Fibroblast of peridontal ligament (primary cell): ENCODE results near the gene ST7.
A peak's percentile ranks its signal among the peaks of the same experiment; 100 is the strongest.
"Not testable (repeated sequence)": the region's sequence is repeated elsewhere in the genome, so short reads cannot be mapped to it uniquely, and the experiment has no call there.

ENCODE experiments used
- DNase-seq: peaks from one replicate; pipeline ENCODE4 v3.0.0-alpha.2; 2010; ENCODE audit errors: extremely low read depth

The ST7 gene

GRCh38 chr7:116951366-116952292, 1.7 kb upstream of the ST7 start:
- DNase-seq, result no peak

GRCh38 chr7:116952635-116953371, 498 bp upstream of the ST7 start:
- peak; percentile 44 for DNase-seq

DNA sequence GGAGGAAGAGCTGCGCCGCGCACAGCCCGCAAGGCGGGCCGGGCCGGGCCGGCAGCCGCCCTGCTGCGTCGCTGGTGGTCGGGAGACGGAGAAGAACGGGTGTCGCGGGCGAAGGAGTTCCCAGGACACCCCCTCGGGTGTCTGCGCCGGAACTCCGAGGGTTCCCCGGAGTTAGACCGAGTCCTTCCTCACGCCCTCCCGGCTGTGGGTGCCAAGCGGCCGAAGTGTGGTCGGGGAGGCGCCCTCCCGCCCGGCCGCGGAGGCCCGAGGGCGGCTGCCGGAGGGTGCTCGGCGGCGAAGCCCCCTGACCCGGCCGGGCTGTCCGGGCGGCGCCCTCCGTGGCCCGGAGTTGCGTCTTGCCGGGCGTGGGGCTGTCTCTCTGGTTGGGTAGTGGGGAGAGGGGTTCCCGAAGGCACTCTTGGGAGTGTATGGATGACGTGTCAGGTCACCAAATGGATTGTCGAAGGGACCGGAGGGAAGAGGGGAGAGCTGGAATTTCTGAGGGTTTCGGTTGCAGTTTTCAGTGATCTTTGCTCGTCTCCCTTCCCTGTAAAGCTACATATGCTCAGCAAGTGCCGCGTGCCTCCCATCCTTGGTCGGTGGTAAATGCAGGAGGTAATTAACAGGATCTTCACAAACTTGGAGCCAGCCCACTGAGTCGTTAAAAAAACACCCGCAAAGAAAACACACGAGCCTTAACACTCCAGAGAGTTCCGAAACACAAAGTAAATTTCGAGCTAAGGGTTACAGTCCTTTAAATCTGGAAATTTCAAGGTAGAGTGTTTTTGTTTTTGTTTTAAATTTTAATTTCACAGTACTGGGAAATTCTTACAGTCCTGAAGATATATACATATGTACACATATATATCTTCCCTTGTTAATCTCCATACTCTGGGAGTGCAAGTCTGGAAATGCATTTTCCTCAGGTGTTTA, 871 bp downstream of the ST7 start:
- peak; percentile 88 for DNase-seq

- no peak for DNase-seq
Measured at GRCh38 chr7:116955340-116955739, 2.0 kb downstream of the ST7 start.

- peak; percentile 62 for DNase-seq
Measured at GRCh38 chr7:116955801-116956476, 2.6 kb downstream of the ST7 start.

DNA sequence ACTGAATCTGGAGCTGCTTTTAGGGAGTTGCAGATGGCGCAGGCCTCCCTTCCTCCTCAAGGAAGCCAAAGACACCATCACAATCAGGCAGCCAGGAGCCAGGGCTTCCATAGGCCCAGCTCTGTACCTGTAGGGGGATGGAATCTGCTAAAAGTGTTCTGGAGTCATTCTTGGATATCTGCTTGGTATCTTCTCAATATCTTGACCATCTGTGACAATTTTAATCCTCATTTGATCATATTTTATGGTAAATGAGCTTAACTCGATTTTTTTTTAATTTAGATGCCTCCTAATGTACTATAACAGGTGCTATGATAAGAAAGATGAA, 3.1 kb downstream of the ST7 start:
- DNase-seq, result no peak

DNA sequence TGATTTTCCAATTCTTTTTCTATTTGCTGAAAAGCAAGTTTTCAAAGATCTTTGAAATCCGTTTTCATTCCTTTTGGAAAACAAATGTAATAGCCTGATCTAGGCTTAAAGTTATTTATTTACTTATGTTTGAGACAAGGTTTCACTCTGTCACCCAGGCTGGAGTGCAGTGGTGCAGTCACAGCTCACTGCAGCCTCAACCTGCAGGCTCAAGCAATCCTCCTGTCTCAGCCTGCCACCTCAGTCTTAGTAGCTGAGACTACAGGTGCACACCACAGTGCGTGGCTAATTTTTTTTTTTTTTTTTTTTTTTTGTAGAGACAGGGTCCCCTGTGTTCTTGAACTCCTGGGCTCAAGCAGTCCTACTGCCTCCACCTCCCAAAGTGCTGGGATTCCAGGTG, 4.6 kb downstream of the ST7 start:
- DNase-seq, result no peak

DNA sequence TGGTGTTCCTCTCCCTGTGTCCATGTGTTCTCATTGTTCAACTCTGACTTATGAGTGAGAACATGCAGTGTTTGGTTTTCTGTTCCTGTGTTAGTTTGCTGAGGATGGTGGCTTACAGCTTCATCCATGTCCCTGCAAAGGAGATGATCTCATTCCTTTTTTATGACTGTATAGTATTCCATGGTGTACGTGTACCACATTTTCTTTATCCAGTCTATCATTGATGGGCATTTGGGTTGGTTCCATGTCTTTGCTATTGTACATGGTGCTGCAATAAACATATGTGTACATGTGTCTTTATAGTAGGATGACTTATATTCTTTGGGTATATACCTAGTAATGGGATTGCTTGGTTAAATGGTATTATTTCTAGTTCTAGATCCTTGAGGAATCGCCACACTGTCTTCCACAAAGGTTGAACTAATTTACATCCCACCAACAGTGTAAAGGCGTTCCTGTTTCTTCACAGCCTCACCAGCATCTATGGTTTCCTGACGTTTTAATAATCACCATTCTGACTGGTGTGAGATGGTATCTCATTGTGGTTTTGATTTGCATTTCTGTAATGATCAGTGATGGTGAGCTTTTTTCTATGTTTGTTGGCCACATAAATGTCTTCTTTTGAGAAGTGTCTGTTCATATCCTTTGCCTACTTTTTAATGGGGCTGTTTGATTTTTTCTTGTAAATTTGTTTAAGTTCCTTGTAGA, 8.8 kb downstream of the ST7 start:
- not testable (repeated sequence) for DNase-seq

DNA sequence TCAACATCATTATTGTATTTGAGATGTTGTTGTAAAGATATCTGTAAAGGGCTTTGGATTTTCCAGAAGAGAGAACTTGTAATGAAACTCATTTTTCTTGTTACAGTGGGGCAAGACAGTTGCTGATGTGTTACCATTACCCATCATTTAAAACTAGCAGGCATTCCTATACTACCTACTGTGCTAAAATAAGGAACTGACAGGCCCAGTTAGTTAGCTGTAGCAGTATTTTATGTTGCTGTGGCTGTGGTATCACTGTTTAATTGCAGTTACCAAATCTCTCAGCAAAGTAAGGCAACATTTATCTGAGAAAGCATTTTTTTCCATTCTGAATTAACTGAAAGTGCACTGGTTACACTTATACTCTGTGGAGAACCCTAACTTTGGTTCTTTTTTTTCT, 9.9 kb downstream of the ST7 start:
- no peak for DNase-seq

DNA sequence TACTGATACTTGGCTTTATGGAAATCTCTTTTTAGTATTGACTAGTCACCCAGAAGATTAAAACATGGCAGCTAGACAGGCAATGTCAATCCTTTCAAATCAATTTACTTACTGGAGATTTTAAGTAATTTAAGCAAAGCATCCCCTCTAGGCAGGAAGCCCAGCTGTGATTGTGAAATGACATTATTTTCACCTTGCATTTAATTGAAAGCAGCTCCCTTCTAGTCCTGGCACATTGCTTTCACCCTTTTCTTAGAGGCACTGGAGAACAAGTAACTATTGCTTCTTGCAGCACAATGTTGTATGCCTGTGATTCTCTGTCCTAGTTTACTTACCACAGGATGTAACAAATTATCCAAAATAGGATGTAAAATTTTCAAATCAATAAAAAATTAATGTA, 13.3 kb downstream of the ST7 start:
- DNase-seq, result peak; percentile 57

- no peak for DNase-seq
Measured at GRCh38 chr7:116967254-116967922, 14.1 kb downstream of the ST7 start.

- no peak for DNase-seq
Measured at GRCh38 chr7:116967983-116968382, 14.7 kb downstream of the ST7 start.

DNA sequence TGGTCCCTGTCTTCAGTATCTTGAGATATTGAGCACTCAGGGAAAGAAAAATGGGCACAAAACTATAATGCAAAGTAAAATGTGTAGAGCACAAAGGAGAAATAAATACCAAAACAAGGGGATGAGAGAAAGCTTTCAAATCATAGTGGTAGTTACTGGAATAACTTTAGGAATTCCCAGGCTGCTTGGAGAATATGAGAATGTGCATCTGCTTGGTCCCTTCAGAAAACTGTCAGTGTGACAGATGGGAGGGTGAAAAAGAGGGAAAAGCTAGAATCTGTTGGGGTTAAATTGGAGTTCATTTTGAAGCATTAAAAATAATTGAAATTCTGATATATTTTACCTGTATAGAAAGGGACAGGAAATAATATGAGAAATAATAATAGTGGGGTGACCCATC, 15.3 kb downstream of the ST7 start:
- DNase-seq, result no peak

DNA sequence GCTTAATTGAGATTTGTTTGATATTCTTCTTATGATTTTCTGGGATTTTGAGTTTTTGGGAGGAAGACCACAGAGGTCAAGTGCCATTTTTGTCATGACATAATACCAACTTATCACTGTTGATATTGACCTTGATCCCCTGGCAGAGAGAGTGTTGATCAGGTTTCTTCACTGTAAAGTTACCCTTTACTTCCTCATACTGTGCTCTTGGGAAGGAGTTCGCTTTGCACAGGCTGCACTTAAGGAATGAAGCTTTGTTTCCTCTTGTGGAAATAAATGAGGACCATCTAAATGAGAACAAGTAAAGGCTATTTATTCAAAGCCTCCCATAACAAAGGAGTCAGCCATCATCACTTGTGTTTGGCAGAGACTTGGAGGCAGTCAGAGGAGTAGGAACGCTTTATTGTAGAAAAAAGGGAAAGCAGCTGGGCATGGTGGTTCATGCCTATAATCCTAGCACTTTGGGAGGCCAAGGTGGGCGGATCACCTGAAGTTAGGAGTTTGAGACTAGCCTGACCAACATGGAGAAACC, 16.1 kb downstream of the ST7 start:
- no peak for DNase-seq

DNA sequence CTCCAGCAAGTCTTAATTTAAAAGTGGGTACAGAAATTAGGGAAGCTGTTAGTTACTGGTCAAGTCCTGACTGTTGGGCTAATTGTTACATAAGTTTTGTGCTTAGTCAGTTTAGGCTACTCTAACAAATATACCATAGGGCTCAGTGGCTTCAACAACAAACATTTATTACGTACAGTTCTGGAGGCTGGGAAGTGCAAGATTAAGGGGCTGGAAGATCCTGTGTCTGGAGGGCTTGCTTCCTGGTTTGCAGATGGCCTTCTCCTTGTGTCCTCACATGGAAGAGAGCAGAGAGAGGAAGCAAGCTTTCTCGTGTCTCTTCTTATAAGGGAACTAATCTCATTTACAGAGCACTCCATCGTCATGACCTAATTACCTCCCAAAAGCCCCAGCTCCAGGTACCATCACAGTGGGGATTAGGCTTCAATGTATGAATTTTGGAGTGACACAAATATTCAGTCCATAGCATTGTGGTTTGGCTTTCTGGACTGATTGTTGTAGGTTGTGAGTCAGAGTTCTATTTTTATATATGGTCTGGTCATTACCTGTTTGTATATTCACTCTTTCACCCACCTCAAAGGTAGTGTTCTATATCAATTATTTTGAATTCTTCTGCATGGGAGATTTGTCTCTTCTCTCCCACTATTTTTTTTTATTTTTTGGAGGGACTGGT, 17.1 kb downstream of the ST7 start:
- DNase-seq, result no peak

DNA sequence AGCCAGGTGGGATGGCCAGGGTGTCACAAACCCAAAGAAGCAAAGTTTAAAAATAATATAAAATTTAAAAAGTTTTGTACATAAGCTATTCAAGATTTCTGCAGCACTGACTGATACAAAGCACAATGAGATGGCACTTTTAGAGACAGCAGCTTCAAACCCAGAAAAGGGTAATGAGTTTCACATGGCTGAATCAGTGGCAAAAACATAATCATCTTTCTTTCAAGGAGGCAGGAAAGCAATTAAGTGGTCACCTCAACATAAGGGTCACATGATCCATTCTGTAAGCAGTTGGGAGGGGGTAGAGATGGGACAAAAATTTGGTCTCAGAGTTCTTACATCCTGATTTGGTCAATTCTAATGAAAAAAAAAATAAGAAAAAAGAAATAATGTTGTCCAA, 17.9 kb downstream of the ST7 start:
- DNase-seq, result not testable (repeated sequence)

DNA sequence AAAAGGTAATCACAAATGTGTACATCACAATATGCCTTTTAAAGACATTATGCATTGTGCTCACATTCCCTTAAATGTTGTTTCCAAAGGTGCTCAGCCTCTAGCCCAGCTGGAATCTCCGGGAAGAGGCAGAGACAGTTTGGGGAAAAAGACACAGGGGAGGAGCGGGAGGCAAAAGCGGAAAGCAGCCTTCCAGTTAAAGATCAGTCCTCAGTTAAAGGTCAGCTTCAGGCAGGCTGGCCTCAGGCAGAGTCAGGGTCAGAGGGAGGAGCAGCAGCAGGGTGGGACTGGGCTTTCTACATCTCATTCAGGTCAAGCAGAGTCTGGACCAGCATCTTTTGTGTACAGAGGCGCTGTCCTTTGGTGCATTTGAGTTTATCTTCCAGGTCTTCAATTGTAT, 18.6 kb downstream of the ST7 start:
- DNase-seq, result no peak

DNA sequence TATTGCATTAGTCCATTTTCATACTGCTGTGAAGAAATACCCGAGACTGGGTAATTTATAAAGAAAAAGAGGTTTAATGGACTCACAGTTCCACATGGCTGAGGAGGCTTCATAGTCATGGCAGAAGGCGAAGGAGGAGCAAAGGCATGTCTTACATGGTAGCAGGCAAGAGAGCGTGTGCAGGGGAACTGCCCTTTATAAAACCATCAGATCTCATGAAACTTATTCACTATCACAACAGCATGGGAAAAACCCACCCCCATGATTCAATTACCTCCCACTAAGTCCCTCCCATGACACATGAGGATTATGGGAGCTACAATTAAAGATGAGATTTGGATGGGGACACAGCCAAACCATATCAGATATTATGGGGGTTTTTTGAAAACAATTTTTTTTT, 21.7 kb downstream of the ST7 start:
- not testable (repeated sequence) for DNase-seq

GRCh38 chr7:116977172-116977571, 23.9 kb downstream of the ST7 start:
- peak; percentile 51 for DNase-seq
